ENCODE data around the gene NEGR1.

NEGR1 gene

GRCh38 chr1:72086394-72086793 is 195.9 kb downstream of the NEGR1 start:
- H3K27ac ChIP-seq, result no peak overlapping the region
- no peak overlapping the region for H3K4me3 ChIP-seq
- H3K4me1 ChIP-seq, result no peaks in the 10 kb centered on the region
- no peaks in the 10 kb centered on the region for H3K9me3 ChIP-seq (replicated peaks in 1 of 11)
- H3K27me3 ChIP-seq, result no peaks in the 10 kb centered on the region
- H3K36me3 ChIP-seq, result no peaks in the 10 kb centered on the region
- no peak overlapping the region for H3K9ac ChIP-seq
- no peak overlapping the region for H3K4me2 ChIP-seq
- H4K20me1 ChIP-seq, result no peaks in the 10 kb centered on the region
- TF ChIP-seq Cebpa-rat (IDR thresholded peaks at IDR 0.05), result no peak

GRCh38 chr1:72075425-72075824 is 206.9 kb downstream of the NEGR1 start:
- Histone ChIP-seq H3K27ac (no peak overlapping the region), H3K4me2 (no peak overlapping the region), H3K27me3 (no peaks in the 10 kb centered on the region), H3K4me3 (no peak overlapping the region), H3K36me3 (no peaks in the 10 kb centered on the region), H4K20me1 (no peaks in the 10 kb centered on the region), H3K9ac (no peak overlapping the region), H3K9me3 (replicated peaks in 1 of 11) (no peaks in the 10 kb centered on the region), H3K4me1 (no peaks in the 10 kb centered on the region)
- no peak for TF ChIP-seq Cebpa-rat (IDR thresholded peaks at IDR 0.05)

- no peaks in the 10 kb centered on the region for H3K4me1 ChIP-seq
- H3K27ac ChIP-seq, result no peak overlapping the region
- no peak overlapping the region for H3K9ac ChIP-seq
- no peak overlapping the region for H3K4me2 ChIP-seq
- H3K36me3 ChIP-seq, result no peaks in the 10 kb centered on the region
- no peaks in the 10 kb centered on the region for H3K27me3 ChIP-seq
- no peak for TF ChIP-seq Cebpa-rat (IDR thresholded peaks at IDR 0.05)
- no peaks in the 10 kb centered on the region for H3K9me3 ChIP-seq (replicated peaks in 1 of 11)
- H4K20me1 ChIP-seq, result no peaks in the 10 kb centered on the region
- H3K4me3 ChIP-seq, result no peak overlapping the region
These were observed 215.9 kb downstream of the NEGR1 start for GRCh38 chr1:72066431-72066830.

- Histone ChIP-seq H3K36me3 (no peaks in the 10 kb centered on the region), H4K20me1 (no peaks in the 10 kb centered on the region), H3K27ac (no peak overlapping the region), H3K4me2 (no peak overlapping the region), H3K27me3 (no peaks in the 10 kb centered on the region), H3K4me1 (peaks cover 0 to 9% (median 0%) of the 10 kb centered on the region in 10 experiments; a peak in 1 of 20 replicates), H3K9ac (no peak overlapping the region), H3K4me3 (no peak overlapping the region), H3K9me3 (replicated peaks in 1 of 11) (no peaks in the 10 kb centered on the region)
- no peak for TF ChIP-seq Cebpa-rat (IDR thresholded peaks at IDR 0.05)
These were observed 217.9 kb downstream of the NEGR1 start for GRCh38 chr1:72064196-72065075.

- H3K27ac ChIP-seq, result no peak overlapping the region
- H3K9me3 ChIP-seq (replicated peaks in 1 of 11), result no peaks in the 10 kb centered on the region
- H3K36me3 ChIP-seq, result no peaks in the 10 kb centered on the region
- H4K20me1 ChIP-seq, result no peaks in the 10 kb centered on the region
- H3K9ac ChIP-seq, result no peak overlapping the region
- no peak for TF ChIP-seq Cebpa-rat (IDR thresholded peaks at IDR 0.05)
- no peak overlapping the region for H3K4me3 ChIP-seq
- no peak overlapping the region for H3K4me2 ChIP-seq
- no peaks in the 10 kb centered on the region for H3K27me3 ChIP-seq
- H3K4me1 ChIP-seq, result peaks cover 0 to 9% (median 0%) of the 10 kb centered on the region in 10 experiments; a peak in 1 of 20 replicates
These were observed 218.8 kb downstream of the NEGR1 start for GRCh38 chr1:72063364-72064044.

- Histone ChIP-seq H3K9ac (no peak overlapping the region), H3K4me1 (peaks cover 0 to 9% (median 0%) of the 10 kb centered on the region in 10 experiments; a peak in 1 of 20 replicates), H4K20me1 (no peaks in the 10 kb centered on the region), H3K36me3 (no peaks in the 10 kb centered on the region), H3K4me3 (no peak overlapping the region), H3K9me3 (replicated peaks in 1 of 11) (no peaks in the 10 kb centered on the region), H3K27me3 (no peaks in the 10 kb centered on the region), H3K4me2 (no peak overlapping the region), H3K27ac (no peak overlapping the region)
- TF ChIP-seq Cebpa-rat (IDR thresholded peaks at IDR 0.05), result no peak
These were observed 219.8 kb downstream of the NEGR1 start for GRCh38 chr1:72062584-72062983.

- no peak overlapping the region for H3K9ac ChIP-seq
- H3K36me3 ChIP-seq, result no peaks in the 10 kb centered on the region
- H3K9me3 ChIP-seq (replicated peaks in 1 of 11), result no peaks in the 10 kb centered on the region
- H3K4me1 ChIP-seq, result peaks cover 0 to 9% (median 0%) of the 10 kb centered on the region in 10 experiments; a peak in 1 of 20 replicates
- H3K4me2 ChIP-seq, result peak overlapping the region in 2 of 11 experiments; percentile 1 to 27; a peak in 3 of 22 replicates
- H3K4me3 ChIP-seq, result no peak overlapping the region
- no peaks in the 10 kb centered on the region for H3K27me3 ChIP-seq
- H4K20me1 ChIP-seq, result no peaks in the 10 kb centered on the region
- no peak for TF ChIP-seq Cebpa-rat (IDR thresholded peaks at IDR 0.05)
- no peak overlapping the region for H3K27ac ChIP-seq
These were observed 221.7 kb downstream of the NEGR1 start for GRCh38 chr1:72060466-72061245.

GRCh38 chr1:72056516-72056915 is 225.8 kb downstream of the NEGR1 start:
- Histone ChIP-seq H3K36me3 (no peaks in the 10 kb centered on the region), H3K4me1 (peaks cover 0 to 9% (median 0%) of the 10 kb centered on the region in 10 experiments; a peak in 1 of 20 replicates), H3K27me3 (no peaks in the 10 kb centered on the region), H3K9ac (no peak overlapping the region), H3K4me2 (no peak overlapping the region), H3K9me3 (replicated peaks in 1 of 11) (no peaks in the 10 kb centered on the region), H3K4me3 (no peak overlapping the region), H3K27ac (no peak overlapping the region), H4K20me1 (no peaks in the 10 kb centered on the region)
- no peak for TF ChIP-seq Cebpa-rat (IDR thresholded peaks at IDR 0.05)

GRCh38 chr1:72051538-72051937 is 230.8 kb downstream of the NEGR1 start:
- H3K27ac ChIP-seq, result no peak overlapping the region
- H3K9me3 ChIP-seq (replicated peaks in 1 of 11), result no peaks in the 10 kb centered on the region
- no peak for TF ChIP-seq Cebpa-rat (IDR thresholded peaks at IDR 0.05)
- no peak overlapping the region for H3K4me3 ChIP-seq
- no peaks in the 10 kb centered on the region for H3K36me3 ChIP-seq
- no peak overlapping the region for H3K9ac ChIP-seq
- H3K4me2 ChIP-seq, result no peak overlapping the region
- no peaks in the 10 kb centered on the region for H3K27me3 ChIP-seq
- H3K4me1 ChIP-seq, result 0 out of 20 replicates have a peak, but pooled peaks cover 0 to 9% (median 0%) of the 10 kb centered on the region in 10 experiments
- no peaks in the 10 kb centered on the region for H4K20me1 ChIP-seq
